Mesodermal cell (in vitro differentiated cells): Measurements from ENCODE around the gene PER2.

Experiments used
- H3K27ac ChIP-seq: 2 replicates; pipeline ENCODE4 v1.7.0; 2013; ENCODE audit warnings: mild to moderate bottlenecking, low read depth, low read length, moderate library complexity; ENCODE audit not compliant: severe bottlenecking
- H3K36me3 ChIP-seq: 2 replicates; pipeline ENCODE4 v1.7.1; 2013; ENCODE audit warnings: mild to moderate bottlenecking, low read length, moderate library complexity; ENCODE audit not compliant: control insufficient read depth, insufficient read depth
- H3K4me1 ChIP-seq: one replicate; pipeline ENCODE4 v1.7.1; 2013; ENCODE audit warnings: mild to moderate bottlenecking, low read length; ENCODE audit not compliant: insufficient read depth, control insufficient read depth, poor library complexity, severe bottlenecking
- H3K4me3 ChIP-seq: 2 replicates; pipeline ENCODE4 v1.7.0; 2013; ENCODE audit warnings: low read length, control low read depth, mild to moderate bottlenecking; ENCODE audit not compliant: insufficient read depth, poor library complexity, severe bottlenecking; ENCODE audit errors: extremely low read depth
- H3K9me3 ChIP-seq: 2 replicates; pipeline ENCODE4 v1.7.1; 2013; ENCODE audit warnings: mild to moderate bottlenecking, low read length, moderate library complexity; ENCODE audit not compliant: control insufficient read depth
- WGBS, 2 experiments: methylation state at CpG; one replicate each; pipeline ENCODE4 v1.1.5; 2013; ENCODE audit warnings: missing lambda C conversion rate in 2 of 2; ENCODE audit not compliant: insufficient coverage in 2 of 2; 5-methylcytosine and 5-hydroxymethylcytosine counted together

The PER2 gene

DNA sequence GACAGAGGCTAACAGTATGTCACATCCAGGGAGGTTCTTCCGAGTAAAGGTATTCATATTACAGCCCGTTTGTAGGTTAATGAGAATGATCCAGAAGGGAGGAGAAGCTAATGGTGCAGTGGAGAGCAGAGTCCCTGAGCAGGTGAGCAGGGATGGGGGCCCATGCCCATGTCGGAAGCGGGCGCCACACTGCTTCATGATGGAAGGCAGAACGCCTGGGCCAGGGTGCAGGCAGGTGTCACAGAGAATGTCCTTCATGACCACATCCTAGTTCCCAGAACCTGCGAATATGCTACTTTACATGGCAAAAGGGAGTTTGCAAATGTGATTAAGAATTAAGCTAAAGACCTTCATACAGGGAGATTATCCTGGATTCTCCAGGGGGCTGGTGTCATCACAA is 52.6 kb downstream of the PER2 start:
- Histone ChIP-seq H3K4me1 (no peaks in the 10 kb centered on the region), H3K27ac (no peak overlapping the region), H3K9me3 (peaks cover 3% of the 10 kb centered on the region), H3K36me3 (no peaks in the 10 kb centered on the region), H3K4me3 (no peak overlapping the region)
- 93 to 96% methylated on average over 3 to 4 of the region's 7 CpGs for WGBS, 2 experiments

DNA sequence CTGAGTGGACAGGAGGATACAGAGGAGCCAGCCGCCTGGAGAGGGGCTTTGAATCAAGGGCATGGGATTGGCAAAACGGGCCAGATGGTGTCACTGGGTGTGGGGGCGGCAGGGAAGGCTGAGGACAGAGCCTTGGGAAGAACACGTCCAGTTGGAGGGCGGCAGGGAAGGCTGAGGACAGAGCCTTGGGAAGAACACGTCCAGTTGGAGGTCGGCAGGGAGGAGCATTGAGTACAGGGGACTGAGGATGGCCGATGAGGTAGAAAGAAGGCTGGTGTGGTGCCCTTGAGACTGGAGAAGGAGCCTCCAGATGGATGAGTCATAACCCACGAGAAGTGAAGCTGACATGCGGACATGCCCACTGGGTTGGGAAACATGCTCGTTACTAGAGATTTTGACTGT is 53.1 kb downstream of the PER2 start:
- peaks cover 3% of the 10 kb centered on the region for H3K9me3 ChIP-seq
- 71% methylated on average over 10 to 11 of the region's 11 CpGs for WGBS, 2 experiments
- H3K4me1 ChIP-seq, result no peaks in the 10 kb centered on the region
- no peak overlapping the region for H3K27ac ChIP-seq
- no peak overlapping the region for H3K4me3 ChIP-seq
- no peaks in the 10 kb centered on the region for H3K36me3 ChIP-seq

DNA sequence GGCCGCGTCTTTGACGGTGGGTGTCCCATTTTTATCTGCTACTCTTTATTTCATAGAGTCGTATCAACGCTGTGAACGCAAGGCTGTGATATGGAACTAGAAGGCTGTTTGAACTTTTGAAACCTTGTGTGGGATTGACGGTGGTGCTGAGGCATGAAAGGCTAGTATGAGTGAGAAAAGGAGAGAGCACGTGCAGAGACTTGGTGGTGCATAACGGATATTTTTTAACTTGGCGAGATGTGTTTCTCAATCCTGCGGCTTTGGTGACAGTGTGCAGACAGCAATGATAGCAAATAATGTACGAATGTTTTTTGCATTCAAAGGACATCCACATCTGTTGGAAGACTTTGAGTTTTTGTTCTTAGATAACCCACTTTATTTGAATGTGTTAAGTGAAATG is 54.8 kb downstream of the PER2 start:
- Histone ChIP-seq H3K4me3 (no peak overlapping the region), H3K4me1 (no peaks in the 10 kb centered on the region), H3K27ac (no peak overlapping the region), H3K36me3 (no peaks in the 10 kb centered on the region), H3K9me3 (peaks cover 3% of the 10 kb centered on the region)
- WGBS, 2 experiments, result 83 to 86% methylated on average over 9 to 11 of the region's 12 CpGs

DNA sequence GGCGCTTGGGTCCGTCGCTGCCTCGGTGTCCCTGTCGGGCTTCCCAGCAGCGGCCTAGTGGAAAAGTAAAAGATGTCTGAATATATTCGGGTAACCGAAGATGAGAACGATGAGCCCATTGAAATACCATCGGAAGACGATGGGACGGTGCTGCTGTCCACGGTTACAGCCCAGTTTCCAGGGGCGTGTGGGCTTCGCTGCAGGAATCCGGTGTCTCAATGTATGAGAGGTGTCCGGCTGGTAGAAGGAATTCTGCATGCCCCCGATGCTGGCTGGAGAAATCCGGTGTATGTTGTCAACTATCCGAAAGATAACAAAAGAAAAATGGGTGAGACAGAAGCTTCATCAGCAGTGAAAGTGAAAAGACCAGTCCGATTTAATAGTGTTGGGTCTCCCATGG is 56.6 kb downstream of the PER2 start:
- peaks cover 3% of the 10 kb centered on the region for H3K9me3 ChIP-seq
- 86 to 93% methylated on average over 20 to 21 of the region's 21 CpGs for WGBS, 2 experiments
- no peak overlapping the region for H3K27ac ChIP-seq
- no peak overlapping the region for H3K4me3 ChIP-seq
- no peaks in the 10 kb centered on the region for H3K36me3 ChIP-seq
- no peaks in the 10 kb centered on the region for H3K4me1 ChIP-seq

DNA sequence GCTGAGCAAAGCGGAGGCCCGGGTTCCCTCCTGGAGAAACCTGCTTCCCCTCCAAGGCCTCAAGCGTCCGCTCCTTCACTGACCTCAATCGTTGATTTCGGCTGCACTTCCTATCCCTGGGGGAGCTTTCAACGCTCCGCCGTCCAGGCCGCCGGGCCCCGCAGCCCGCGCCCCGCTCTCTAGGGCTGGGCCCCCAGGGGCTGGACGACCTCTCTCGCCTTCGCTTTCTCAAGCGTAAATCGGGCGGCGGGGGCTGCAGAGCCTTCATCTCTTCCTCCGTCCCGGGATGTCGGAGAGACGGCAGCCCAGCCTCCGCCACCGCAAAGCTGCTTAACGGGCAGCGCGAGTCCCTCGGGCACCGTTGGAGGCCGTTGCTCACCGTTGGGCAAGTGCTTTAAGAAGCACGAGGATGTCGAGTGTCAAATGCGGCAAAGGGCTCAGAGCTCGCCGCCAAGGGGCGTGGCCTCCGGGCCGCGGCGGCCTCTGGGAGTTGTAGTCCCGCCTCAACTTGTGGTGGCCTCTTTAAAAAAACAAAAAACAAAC is 57.1 kb downstream of the PER2 start:
- Histone ChIP-seq H3K4me1 (no peaks in the 10 kb centered on the region), H3K4me3 (peak overlapping the region; percentile 43), H3K27ac (no peak overlapping the region), H3K36me3 (no peaks in the 10 kb centered on the region), H3K9me3 (peaks cover 3% of the 10 kb centered on the region)
- WGBS, 2 experiments, result 39 to 49% methylated on average over 32 to 45 of the region's 46 CpGs

DNA sequence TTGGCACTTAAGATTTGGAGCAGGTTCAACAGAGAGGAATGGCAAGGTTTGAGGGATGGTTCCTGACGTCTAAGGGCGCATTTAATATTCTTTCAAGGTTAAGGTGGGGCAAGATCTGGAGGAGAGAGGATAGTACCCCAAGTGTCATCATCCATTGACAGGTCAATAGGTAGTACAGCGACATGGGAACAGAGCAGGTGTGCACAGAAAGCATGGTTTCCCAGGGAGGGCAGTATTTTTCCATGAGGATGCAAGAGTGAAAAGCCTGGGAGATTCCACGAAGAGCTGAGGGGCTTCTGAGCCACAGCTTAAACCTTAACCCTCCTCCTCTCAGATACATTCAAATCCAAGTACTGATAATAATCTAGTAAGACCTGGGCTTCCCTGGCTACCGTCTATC is 57.7 kb downstream of the PER2 start:
- Histone ChIP-seq H3K36me3 (no peaks in the 10 kb centered on the region), H3K27ac (no peak overlapping the region), H3K4me3 (peak overlapping the region; percentile 43), H3K4me1 (no peaks in the 10 kb centered on the region), H3K9me3 (peaks cover 2% of the 10 kb centered on the region)
- 73 to 91% methylated on average over 3 of the region's 5 CpGs for WGBS, 2 experiments

DNA sequence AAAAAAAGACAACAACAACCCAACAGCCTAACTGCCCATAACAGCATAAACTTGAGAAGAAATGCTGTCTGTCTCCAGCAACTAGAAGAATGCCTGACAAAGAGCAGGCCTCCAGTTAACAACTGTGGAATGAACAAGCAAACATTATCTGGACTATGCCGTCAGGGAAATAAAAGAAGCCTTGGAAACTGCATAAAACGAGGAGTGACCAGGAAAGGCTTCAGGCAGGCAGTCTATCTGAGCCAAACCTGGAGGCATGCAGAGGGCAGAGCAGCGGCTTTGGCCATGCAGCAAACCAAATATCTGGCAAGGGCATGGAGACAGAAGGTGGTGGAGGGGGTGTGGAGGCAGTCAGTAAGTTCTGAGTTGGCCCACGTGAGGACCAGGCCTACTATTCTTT is 59.7 kb downstream of the PER2 start:
- H3K4me3 ChIP-seq, result no peak overlapping the region
- WGBS, 2 experiments, result 73 to 86% methylated on average over 4 of the region's 4 CpGs
- H3K36me3 ChIP-seq, result no peaks in the 10 kb centered on the region
- H3K27ac ChIP-seq, result no peak overlapping the region
- no peaks in the 10 kb centered on the region for H3K9me3 ChIP-seq
- no peaks in the 10 kb centered on the region for H3K4me1 ChIP-seq

DNA sequence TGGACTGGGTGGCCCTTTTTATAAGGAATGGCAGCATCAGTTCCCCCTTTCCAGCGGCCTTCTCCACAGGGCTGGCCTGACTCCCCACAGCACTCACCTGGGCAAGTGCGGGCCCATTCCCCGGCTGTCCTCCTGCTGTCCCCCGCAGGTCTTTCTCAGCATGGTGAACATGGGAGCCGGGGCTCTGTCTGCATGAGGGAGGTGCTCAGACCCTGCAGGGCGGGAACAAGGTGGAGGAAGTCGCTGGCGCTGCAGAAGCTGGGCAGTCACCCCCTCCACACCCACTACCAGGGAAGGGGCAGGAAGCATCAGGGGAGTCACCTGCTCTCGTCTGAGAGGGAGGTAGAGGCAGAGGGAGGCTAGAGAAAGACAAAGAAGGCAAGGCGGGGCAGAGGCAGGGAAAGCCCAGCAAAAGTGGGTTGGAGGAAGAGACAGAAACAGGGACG is 60.8 kb downstream of the PER2 start:
- 79 to 84% methylated on average over 3 to 6 of the region's 11 CpGs for WGBS, 2 experiments
- no peaks in the 10 kb centered on the region for H3K9me3 ChIP-seq
- H3K27ac ChIP-seq, result no peak overlapping the region
- H3K36me3 ChIP-seq, result no peaks in the 10 kb centered on the region
- H3K4me1 ChIP-seq, result no peaks in the 10 kb centered on the region
- H3K4me3 ChIP-seq, result no peak overlapping the region

DNA sequence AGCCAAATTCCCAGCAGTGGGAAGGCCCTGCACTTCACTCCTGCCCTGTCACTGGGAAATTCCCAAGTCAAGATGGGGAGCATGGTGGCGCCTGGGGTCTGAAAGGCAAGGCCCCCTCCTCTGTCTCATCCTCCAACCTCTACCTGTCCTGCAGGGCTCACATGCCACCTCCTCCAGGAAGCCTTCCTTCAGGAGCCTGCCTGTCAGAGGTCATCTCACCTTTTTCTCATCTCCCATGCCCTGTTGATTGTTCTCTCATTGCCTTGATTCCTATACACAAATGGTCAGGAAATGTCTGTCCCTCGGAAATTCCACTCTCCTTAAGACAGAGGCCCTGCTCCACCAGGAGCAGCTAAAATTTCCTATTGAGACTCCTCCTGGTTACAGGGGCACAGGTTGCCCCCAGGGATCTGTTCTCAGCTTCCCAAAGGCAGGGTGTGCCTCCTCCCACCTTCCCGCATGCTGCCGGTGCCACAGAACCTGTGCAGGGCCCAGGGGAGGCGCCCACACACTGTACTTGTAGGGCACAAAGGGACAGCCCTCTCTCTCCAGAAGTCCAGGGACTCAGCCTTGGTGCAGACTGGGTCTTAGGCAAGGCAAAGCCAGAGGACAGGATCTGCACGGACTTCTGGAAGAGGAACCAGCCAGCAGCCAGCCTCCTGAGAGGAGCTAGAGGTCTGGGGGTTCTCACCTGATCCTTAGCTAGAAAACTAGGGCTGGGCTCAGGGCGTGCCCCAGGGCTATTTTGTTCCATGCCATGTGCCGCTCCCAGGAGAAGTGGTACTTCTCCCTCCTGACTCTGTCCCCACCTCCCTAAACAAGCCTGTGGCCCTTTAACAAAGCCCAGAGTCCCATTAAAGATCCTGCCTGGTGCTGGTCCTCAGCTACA is 61.5 kb downstream of the PER2 start:
- Histone ChIP-seq H3K4me1 (no peaks in the 10 kb centered on the region), H3K36me3 (no peaks in the 10 kb centered on the region), H3K9me3 (no peaks in the 10 kb centered on the region), H3K4me3 (no peak overlapping the region), H3K27ac (no peak overlapping the region)
- 91 to 97% methylated on average over 8 of the region's 8 CpGs for WGBS, 2 experiments

DNA sequence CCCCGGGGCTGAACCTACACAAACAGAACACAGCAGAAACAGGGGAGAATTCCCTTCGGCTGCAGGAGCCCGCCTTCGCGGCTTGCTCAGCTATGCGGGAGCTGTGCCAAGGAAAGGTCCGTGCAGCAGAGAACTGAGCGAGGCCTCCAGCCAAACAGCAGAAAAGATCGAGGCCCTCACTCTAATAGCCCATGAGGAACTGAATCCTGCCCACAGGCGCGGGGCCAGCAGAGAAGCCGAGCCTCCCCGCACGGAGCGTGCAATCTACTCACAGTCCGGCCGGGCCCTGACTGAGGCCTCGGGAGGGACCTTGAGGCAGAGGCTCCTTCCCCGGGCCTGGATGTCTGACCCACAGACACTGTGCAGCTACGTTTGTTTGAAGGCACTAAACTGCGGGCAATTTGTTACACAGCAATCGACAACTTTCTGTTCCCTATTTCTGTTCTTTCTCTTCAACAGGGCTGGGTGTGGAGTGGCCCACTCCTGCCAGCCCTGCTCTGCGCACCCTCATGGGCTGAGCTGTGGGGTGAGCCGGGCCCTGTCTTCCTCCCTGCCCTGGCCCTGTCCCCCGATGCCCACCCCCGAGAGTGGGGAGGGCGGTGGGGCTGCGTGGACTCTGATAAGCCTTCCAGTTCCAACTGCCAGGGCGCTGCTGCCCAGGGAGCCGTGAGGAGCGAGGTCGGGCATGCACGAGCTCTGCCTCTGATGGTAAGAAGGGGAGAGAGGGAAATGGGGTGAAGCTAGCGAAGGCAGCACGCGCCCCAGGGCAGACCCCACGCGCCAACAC is 62.3 kb downstream of the PER2 start:
- H3K27ac ChIP-seq, result no peak overlapping the region
- H3K4me3 ChIP-seq, result no peak overlapping the region
- H3K4me1 ChIP-seq, result no peaks in the 10 kb centered on the region
- WGBS, 2 experiments, result 94 to 95% methylated on average over 31 to 37 of the region's 38 CpGs
- H3K36me3 ChIP-seq, result no peaks in the 10 kb centered on the region
- H3K9me3 ChIP-seq, result no peaks in the 10 kb centered on the region
